ENCODE results near the gene TSPAN10. TPM values are rescaled to one million over a fixed set of nuclear protein-coding genes. Genes with fewer than 3 reads are reported as not detected.
A peak's percentile ranks its signal among the peaks of the same experiment; 100 is the strongest.

Gene TSPAN10
- total RNA-seq, 1 experiment from 2014 or later, result 0.49 TPM

DNA sequence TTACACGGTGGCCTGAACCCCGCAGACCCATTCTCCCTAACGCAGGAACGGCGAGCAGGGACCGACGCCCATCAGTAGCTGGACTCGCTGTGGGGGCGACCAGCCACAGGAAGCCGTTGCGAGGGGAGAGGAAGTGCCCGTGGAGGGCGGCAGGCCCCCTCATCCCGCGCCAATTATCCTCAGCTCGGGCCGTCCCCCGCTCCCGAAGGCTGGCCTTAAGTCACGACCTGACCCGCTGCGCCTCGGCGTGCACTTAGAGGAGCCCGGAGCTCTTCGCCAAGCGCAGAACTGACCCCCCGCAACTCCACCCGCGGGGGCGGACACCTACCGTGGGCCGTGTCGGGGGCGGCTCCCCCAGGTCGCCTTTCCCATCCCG is 46.2 kb downstream of the TSPAN10 start:
- Histone ChIP-seq H3K36me3 (peaks cover 18% of the 10 kb centered on the region), H3K27me3 (no peaks in the 10 kb centered on the region), H3K4me1 (peaks cover 28% of the 10 kb centered on the region), H3K27ac (peak overlapping the region; percentile 51), H3K4me3 (peak overlapping the region; percentile 84), H3K9me3 (replicated peaks) (no peaks in the 10 kb centered on the region)
- DNase-seq, result peak; percentile 57 to 61

DNA sequence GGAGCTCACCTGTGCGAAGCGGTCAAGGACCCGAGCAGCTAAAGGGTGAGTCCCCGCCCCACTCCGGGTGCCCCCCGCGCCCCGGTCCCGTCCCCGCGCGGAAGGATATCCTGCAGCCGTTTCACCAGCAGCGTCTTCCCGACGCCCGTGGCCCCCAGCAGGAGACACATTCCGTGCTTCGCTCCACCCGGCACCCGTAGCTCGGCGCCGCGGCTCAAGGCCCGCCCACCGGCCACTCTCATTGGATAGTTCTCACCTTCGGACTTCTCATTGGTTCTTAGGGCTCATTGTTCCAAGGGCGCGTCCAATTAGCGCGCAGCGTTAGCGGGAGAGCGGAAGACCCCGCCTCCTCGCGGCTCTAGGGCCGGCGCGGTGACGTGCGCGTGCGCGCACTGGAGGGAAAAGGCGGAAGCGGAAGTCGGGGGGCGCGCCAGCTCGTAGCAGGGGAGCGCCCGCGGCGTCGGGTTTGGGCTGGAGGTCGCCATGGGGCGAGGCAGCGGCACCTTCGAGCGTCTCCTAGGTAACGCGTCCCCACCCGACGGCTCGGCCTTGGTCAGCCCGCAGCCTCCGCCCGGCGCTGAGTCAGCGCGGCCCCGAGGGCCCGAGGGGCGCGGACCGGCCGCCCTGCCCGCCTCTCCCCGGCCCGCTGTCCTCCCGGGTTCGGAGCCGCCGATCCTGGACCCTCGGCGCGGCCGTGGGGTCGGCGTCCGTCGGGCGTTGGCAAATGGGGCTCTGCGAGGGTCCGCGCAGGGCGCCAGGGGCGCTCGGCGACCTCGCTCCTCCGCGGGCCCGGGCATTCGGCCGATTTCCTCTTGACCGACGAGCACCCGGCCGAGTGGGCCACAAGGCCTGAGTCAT is 46.8 kb downstream of the TSPAN10 start, which contains the start of the genes ARL16 and HGS:
TSS of gene ARL16 (minus strand) at position 214 of the 858 bp plus-strand sequence. CDS start at position 170, 44 bp downstream.
TSS of gene HGS (plus strand) at position 428 of the 858 bp plus-strand sequence. CDS start at position 484, 56 bp downstream.
- peaks cover 24% of the 10 kb centered on the region for H3K36me3 ChIP-seq
- H3K27ac ChIP-seq, result peak within 1 kb of the TSS; percentile 51
- peaks cover 28% of the 10 kb centered on the region for H3K4me1 ChIP-seq
- H3K4me3 ChIP-seq, result peak within 1 kb of the TSS; percentile 84
- H3K9me3 ChIP-seq (replicated peaks), result no peaks in the 10 kb centered on the region
- peak; percentile 100 for DNase-seq
- no peaks in the 10 kb centered on the region for H3K27me3 ChIP-seq

DNA sequence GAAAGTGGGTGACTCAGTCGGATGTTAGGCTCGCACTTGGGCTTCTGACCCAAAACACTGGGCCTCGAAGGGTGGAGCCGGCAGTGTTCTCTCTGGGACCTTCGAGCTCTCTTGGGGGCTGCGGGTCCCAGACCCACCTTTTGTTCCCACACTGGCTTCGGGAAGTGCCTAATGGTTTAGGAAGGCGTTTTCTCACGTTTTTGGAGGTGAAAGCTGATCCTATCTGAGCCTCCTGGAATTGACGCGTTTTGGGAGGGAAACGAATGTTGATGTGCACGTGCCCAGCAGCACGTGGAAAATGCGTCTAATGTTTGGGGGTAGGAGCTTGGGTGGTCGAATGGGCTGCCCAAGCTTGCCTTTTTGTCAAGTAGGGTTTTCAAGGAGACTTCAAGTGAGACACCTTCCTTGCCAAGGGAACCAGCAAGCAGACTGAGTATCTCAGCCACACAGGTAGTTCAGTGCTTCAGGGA is 47.5 kb downstream of the TSPAN10 start:
- no peaks in the 10 kb centered on the region for H3K27me3 ChIP-seq
- H3K4me3 ChIP-seq, result peak overlapping the region; percentile 84
- H3K27ac ChIP-seq, result peak overlapping the region; percentile 31
- peaks cover 31% of the 10 kb centered on the region for H3K36me3 ChIP-seq
- DNase-seq, result no peak
- peaks cover 28% of the 10 kb centered on the region for H3K4me1 ChIP-seq
- H3K9me3 ChIP-seq (replicated peaks), result no peaks in the 10 kb centered on the region

DNA sequence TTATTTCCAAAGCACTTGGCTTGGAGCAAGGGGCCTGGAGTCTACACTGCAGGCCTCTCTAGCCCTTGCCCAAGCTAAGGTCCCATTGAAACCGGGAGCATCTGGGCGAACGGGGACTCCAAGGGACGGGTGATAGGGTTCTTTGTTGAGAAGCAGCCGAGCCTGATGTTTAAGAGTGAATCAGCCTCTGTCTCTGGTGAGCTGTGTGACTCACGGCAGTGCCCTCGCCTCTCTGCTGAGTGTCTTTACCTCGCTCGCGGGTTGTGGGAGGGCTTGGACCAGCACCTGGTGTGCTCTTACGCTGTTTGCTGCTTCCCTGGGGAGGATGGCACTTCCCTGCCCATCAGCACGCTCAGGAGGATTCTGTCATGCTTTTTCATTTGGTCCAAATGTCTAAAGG is 48.1 kb downstream of the TSPAN10 start:
- H3K36me3 ChIP-seq, result peaks cover 37% of the 10 kb centered on the region
- H3K9me3 ChIP-seq (replicated peaks), result no peaks in the 10 kb centered on the region
- no peak overlapping the region for H3K4me3 ChIP-seq
- peaks cover 26% of the 10 kb centered on the region for H3K4me1 ChIP-seq
- no peak for DNase-seq
- no peaks in the 10 kb centered on the region for H3K27me3 ChIP-seq
- H3K27ac ChIP-seq, result no peak overlapping the region

DNA sequence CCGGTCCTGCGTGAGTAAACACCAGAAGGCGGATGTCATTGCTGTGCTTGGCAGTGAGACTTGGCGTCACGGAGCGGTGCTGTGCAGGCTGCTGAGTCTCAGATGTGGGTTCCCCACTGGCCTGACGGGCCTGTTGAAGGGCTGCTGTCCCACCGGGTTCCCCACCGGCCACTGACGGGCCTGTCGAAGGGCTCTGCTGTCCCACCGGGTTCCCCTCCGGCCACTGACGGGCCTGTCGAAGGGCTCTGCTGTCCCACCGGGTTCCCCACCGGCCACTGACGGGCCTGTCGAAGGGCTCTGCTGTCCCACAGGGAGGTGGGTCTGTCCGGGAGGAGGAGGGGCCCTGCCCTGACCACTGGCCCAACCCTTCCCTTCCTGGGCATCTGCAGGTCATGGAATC is 49.6 kb downstream of the TSPAN10 start:
- no peaks in the 10 kb centered on the region for H3K9me3 ChIP-seq (replicated peaks)
- no peaks in the 10 kb centered on the region for H3K27me3 ChIP-seq
- peaks cover 43% of the 10 kb centered on the region for H3K36me3 ChIP-seq
- H3K27ac ChIP-seq, result no peak overlapping the region
- peaks cover 17% of the 10 kb centered on the region for H3K4me1 ChIP-seq
- DNase-seq, result no peak
- no peak overlapping the region for H3K4me3 ChIP-seq

DNA sequence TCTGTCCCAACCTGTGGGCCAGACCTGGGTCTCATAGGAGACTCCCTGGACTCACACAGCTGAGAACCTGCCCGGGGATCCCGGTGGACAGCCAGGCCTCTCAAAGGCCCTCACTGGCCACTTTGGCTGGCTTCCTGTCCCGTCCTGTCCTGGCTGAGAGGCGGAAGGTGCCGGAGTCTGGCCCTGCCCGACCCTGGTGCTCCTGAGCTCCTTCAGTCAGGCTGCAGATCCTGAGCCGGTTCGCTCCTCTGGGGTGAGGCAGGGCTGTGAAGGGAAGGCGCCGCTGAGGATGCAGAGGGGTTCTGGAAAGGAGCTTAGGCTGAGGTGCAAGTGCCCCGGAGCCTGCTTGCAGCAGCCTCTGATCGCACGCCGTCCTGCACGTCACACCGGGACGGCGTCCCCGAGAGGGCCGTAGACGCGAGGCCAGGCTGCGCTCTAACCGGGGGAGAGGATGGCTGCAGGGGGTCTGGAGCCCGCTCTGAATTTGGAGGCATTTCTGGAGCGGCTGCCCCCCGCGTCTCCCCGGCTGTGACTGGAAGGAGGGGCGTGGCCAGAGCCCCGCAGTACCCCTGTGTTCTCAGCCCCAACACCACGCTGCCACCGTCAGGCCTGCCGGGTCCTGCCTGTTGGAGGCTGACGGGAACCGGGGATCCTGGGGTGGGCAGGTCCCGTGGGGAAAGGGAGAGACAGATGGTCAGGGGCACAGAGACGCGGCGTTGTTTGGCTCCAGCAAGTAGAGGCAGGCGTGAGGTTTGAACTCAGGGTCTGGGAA is 51.0 kb downstream of the TSPAN10 start:
- H3K9me3 ChIP-seq (replicated peaks), result no peaks in the 10 kb centered on the region
- H3K27me3 ChIP-seq, result no peaks in the 10 kb centered on the region
- H3K27ac ChIP-seq, result no peak overlapping the region
- H3K4me3 ChIP-seq, result no peak overlapping the region
- peaks cover 7% of the 10 kb centered on the region; the same call in 1 of the 2 replicates for H3K4me1 ChIP-seq
- peaks cover 55% of the 10 kb centered on the region for H3K36me3 ChIP-seq
- no peak for DNase-seq

DNA sequence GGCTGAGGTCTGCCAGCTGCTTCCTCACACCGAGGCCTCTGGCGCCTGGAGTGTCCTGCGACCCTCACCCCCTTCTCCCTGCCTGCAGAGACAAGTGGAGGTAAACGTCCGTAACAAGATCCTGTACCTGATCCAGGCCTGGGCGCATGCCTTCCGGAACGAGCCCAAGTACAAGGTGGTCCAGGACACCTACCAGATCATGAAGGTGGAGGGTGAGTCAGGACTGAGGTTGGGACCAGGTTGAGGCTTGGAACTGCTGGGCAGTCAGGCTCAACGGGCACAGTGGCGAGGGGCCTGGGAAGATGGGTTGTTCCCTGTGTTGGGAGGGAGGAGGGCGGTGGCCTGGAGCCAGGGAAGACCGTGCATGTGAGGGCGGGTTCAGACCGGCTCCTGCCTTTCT is 51.6 kb downstream of the TSPAN10 start:
- peaks cover 62% of the 10 kb centered on the region for H3K36me3 ChIP-seq
- DNase-seq, result no peak
- no peaks in the 10 kb centered on the region for H3K9me3 ChIP-seq (replicated peaks)
- H3K27ac ChIP-seq, result no peak overlapping the region
- H3K4me1 ChIP-seq, result peaks cover 7% of the 10 kb centered on the region; the same call in 1 of the 2 replicates
- H3K27me3 ChIP-seq, result no peaks in the 10 kb centered on the region
- H3K4me3 ChIP-seq, result no peak overlapping the region

DNA sequence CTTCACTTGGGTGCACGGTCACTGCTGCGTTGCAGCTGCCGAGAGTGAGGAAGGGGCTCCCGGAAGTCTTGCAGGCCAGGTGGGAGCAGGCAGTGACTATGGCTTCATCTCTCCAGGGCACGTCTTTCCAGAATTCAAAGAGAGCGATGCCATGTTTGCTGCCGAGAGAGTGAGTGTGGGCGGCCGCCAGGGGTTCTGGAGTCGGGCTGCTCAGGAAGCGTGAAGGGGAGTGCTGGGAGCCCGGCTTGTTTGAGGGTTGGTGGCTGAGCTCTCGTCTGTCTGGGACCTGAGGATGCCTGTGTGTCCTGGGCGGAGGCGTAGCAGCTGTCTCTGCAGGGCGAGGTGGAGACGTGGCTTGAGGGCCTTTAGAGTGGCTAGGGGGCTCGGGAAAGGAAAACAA is 53.1 kb downstream of the TSPAN10 start:
- Histone ChIP-seq H3K27me3 (no peaks in the 10 kb centered on the region), H3K4me1 (no peaks in the 10 kb centered on the region; the same call in 1 of the 2 replicates), H3K36me3 (peaks cover 76% of the 10 kb centered on the region), H3K27ac (no peak overlapping the region), H3K4me3 (no peak overlapping the region), H3K9me3 (replicated peaks) (no peaks in the 10 kb centered on the region)
- DNase-seq, result no peak

DNA sequence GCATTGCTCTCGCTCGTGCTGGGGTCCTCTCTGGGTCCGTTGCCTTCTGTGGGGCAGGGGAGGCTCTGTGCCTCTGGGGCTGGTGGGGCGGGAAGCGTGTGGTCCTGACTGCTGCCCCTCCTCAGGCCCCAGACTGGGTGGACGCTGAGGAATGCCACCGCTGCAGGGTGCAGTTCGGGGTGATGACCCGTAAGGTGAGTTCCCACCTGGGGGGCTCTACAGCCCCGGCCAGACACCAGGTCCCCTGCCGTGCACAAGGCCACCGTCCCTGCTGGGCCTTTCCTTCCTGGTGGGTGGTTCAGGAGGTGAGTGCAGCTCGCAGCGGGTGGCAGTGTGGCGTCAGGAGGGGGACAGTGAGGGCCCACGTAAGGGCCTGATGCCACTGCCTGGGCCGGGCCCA is 53.6 kb downstream of the TSPAN10 start:
- Histone ChIP-seq H3K36me3 (peaks cover 81% of the 10 kb centered on the region), H3K4me3 (no peak overlapping the region)

DNA sequence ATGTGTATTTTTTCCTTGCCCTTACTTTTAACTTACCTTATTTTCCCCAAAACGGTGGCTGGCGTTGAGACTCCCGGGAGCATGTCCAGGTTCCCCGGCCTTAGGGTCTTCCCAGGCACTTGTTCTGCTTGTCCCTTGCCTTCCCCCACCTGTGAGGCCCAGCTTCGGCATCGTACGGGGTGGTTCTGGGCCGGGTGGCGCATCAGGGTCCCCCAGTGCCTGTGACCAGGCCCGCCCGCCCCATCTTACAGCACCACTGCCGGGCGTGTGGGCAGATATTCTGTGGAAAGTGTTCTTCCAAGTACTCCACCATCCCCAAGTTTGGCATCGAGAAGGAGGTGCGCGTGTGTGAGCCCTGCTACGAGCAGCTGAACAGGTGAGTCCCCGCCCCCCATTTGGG is 54.2 kb downstream of the TSPAN10 start:
- no peak overlapping the region for H3K27ac ChIP-seq
- H3K27me3 ChIP-seq, result no peaks in the 10 kb centered on the region
- no peak for DNase-seq
- H3K36me3 ChIP-seq, result peaks cover 84% of the 10 kb centered on the region
- H3K4me3 ChIP-seq, result no peak overlapping the region
- H3K9me3 ChIP-seq (replicated peaks), result no peaks in the 10 kb centered on the region
- H3K4me1 ChIP-seq, result no peaks in the 10 kb centered on the region

More for the DNA sequence above, 53.6 kb downstream of the TSPAN10 start:
- no peaks in the 10 kb centered on the region for H3K4me1 ChIP-seq
- DNase-seq, result no peak
- H3K27me3 ChIP-seq, result no peaks in the 10 kb centered on the region
- no peak overlapping the region for H3K27ac ChIP-seq
- H3K9me3 ChIP-seq (replicated peaks), result no peaks in the 10 kb centered on the region

DNA sequence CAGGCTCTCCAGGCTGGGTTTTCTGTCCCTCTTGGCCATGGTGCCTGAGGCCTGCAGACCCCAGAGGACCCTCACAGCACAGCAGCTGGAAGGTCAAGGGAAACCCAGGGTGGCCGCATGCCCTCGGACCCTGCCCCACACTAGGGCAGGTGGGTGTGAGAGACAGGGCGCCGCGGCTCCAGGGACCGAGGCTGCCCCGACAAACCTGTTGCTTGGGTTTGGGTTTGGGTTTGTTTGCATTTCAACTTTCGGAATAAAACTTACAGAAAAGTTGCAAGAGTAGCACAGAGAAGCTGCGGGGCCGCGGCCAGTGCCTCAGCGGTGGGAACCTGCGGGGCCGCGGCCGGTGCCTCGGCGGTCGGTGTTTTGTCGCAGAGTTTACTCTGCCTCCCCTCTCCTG is 54.6 kb downstream of the TSPAN10 start:
- Histone ChIP-seq H3K4me1 (no peaks in the 10 kb centered on the region), H3K4me3 (no peak overlapping the region), H3K9me3 (replicated peaks) (no peaks in the 10 kb centered on the region), H3K27me3 (no peaks in the 10 kb centered on the region), H3K27ac (no peak overlapping the region), H3K36me3 (peaks cover 86% of the 10 kb centered on the region)
- DNase-seq, result no peak

DNA sequence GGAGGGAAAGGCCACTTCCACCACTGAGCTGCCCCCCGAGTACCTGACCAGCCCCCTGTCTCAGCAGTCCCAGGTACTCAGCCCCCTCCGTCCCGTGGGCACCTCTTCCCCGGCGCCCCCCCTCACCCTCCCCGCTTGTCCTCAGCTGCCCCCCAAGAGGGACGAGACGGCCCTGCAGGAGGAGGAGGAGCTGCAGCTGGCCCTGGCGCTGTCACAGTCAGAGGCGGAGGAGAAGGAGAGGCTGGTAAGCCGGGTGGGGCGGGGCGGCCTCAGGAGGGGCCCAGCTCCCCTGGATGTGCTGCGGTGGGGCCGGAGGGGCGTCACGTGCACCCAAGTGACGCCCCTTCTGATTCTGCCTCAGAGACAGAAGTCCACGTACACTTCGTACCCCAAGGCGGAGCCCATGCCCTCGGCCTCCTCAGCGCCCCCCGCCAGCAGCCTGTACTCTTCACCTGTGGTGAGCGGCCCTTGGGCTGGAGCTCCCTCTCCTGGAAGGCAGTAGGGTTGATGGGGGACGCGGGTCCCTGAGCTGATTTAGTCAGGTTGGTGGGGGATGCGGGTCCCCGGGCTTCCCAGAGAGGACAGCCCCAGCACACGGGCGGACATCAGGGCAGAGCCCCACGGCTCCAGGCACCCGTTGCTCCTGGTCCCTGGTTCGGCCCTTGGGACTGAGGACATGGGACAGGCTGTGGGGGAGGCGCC is 56.7 kb downstream of the TSPAN10 start:
- DNase-seq, result no peak
- no peak overlapping the region for H3K27ac ChIP-seq
- peaks cover 94% of the 10 kb centered on the region for H3K36me3 ChIP-seq

DNA sequence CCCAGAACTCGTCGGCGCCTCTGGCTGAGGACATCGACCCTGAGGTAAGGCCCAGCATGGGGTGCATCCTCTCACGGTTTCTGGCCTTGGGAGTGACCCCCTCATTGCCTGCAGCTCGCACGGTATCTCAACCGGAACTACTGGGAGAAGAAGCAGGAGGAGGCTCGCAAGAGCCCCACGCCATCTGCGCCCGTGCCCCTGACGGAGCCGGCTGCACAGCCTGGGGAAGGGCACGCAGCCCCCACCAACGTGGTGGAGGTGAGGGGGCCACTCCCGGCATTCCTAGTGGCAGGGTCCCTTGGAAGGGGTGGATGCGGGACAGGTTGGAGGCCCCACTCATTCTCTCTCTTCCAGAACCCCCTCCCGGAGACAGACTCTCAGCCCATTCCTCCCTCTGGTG is 57.8 kb downstream of the TSPAN10 start:
- H3K27me3 ChIP-seq, result no peaks in the 10 kb centered on the region
- H3K9me3 ChIP-seq (replicated peaks), result no peaks in the 10 kb centered on the region
- no peak for DNase-seq
- no peak overlapping the region for H3K4me3 ChIP-seq
- H3K36me3 ChIP-seq, result peaks cover 94% of the 10 kb centered on the region
- H3K4me1 ChIP-seq, result no peaks in the 10 kb centered on the region
- no peak overlapping the region for H3K27ac ChIP-seq

More for the DNA sequence above, 56.7 kb downstream of the TSPAN10 start:
- no peaks in the 10 kb centered on the region for H3K27me3 ChIP-seq
- no peaks in the 10 kb centered on the region for H3K9me3 ChIP-seq (replicated peaks)
- H3K4me1 ChIP-seq, result no peaks in the 10 kb centered on the region
- H3K4me3 ChIP-seq, result no peak overlapping the region

DNA sequence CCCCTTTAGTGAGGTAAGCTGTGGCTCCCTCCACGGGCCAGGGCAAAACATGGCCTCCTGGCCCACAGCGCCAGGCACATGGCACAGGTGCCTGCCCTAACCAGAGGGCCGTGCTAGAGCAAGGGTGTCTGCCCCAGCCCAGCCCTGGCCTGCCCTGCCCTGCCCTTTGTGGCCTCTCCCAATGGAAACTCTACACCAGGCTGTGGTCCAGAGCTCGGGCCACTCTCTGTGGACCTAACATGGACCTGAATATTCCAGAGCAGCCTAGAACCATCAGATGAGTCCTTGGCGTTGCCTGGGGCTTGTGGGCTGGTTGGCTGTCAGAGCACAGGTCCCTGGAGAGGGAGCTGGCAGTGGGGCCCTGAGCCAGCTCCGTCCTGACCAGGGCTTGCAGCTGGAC is 58.2 kb downstream of the TSPAN10 start:
- Histone ChIP-seq H3K36me3 (peaks cover 91% of the 10 kb centered on the region), H3K4me1 (no peaks in the 10 kb centered on the region), H3K27me3 (no peaks in the 10 kb centered on the region), H3K27ac (no peak overlapping the region), H3K4me3 (no peak overlapping the region), H3K9me3 (replicated peaks) (no peaks in the 10 kb centered on the region)
- DNase-seq, result no peak

All from SJCRH30 (cell line).